Transverse colon (tissue), 3 donors: Measurements from ENCODE around the gene TMEM88.

Experiments
- EP300 ChIP-seq: sonication (generic); formaldehyde crosslinking; IDR thresholded peaks from one replicate; pipeline ENCODE4 v1.6.1; 2017; ENCODE audit warnings: antibody characterized with exemption, low read depth
- POLR2A ChIP-seq: fragments of 450-650 bp; IDR thresholded peaks from one replicate; pipeline ENCODE4 v1.6.1; 2016; ENCODE audit warnings: antibody characterized with exemption, mild to moderate bottlenecking, moderate library complexity
- TF ChIP-seq, protein P1 (sequence below), 5 experiments: fragments of 200-600 bp in 3 of 5; fragments of 450-650 bp in 2 of 5; sonication (generic) in 3 of 5; IDR thresholded peaks; 1 replicate in 2 of 5; 2 replicates in 3 of 5; pipeline ENCODE4 v1.5.1; 2016 to 2017; ENCODE audit warnings: antibody characterized with exemption in 5 of 5, inconsistent platforms in 3 of 5, mild to moderate bottlenecking in 2 of 5, moderate library complexity in 1 of 5

DNA sequence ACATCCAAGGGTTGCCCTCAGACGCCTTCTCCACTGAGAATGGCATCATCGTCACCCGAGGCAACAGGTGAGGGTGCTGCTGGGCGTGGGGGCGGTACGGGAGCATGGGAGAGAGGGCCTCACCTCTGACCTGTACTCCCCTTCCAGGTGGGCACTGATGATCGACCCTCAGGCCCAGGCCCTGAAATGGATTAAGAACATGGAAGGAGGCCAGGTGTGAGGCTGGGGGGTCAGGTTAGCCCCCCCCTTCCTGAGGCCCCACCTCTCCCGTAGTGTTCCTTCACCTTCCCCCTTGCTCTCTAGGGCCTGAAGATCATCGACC is 37.3 kb upstream of the TMEM88 start:
- TF ChIP-seq, protein P1, sequence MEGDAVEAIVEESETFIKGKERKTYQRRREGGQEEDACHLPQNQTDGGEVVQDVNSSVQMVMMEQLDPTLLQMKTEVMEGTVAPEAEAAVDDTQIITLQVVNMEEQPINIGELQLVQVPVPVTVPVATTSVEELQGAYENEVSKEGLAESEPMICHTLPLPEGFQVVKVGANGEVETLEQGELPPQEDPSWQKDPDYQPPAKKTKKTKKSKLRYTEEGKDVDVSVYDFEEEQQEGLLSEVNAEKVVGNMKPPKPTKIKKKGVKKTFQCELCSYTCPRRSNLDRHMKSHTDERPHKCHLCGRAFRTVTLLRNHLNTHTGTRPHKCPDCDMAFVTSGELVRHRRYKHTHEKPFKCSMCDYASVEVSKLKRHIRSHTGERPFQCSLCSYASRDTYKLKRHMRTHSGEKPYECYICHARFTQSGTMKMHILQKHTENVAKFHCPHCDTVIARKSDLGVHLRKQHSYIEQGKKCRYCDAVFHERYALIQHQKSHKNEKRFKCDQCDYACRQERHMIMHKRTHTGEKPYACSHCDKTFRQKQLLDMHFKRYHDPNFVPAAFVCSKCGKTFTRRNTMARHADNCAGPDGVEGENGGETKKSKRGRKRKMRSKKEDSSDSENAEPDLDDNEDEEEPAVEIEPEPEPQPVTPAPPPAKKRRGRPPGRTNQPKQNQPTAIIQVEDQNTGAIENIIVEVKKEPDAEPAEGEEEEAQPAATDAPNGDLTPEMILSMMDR (IDR thresholded peaks at IDR 0.05): no peak
- TF ChIP-seq POLR2A (no peak), EP300 (no peak)
